Liver (tissue), 9 donors: ENCODE results near the gene TAL1. TPM values are rescaled to one million over a fixed set of nuclear protein-coding genes. Genes with fewer than 3 reads are reported as not detected.
A peak's percentile ranks its signal among the peaks of the same experiment; 100 is the strongest.

Experiments
- DNase-seq: peaks from one replicate; pipeline ENCODE4 v3.0.0-alpha.2; 2017; ENCODE audit warnings: low spot score
- H3K27ac ChIP-seq, 2 donors: one replicate each; pipeline ENCODE4 v1.7.0; 2013; ENCODE audit warnings: inconsistent platforms in 2 of 2, low read length in 2 of 2, control low read depth in 1 of 2, low read depth in 1 of 2, mild to moderate bottlenecking in 1 of 2
- H3K27me3 ChIP-seq, 4 donors: one replicate each; pipeline versions ENCODE4 v1.6.1 to v1.7.0; 2013; ENCODE audit warnings: low read length in 3 of 4, inconsistent platforms in 1 of 4, mild to moderate bottlenecking in 1 of 4, moderate library complexity in 1 of 4; ENCODE audit not compliant: control insufficient read depth in 4 of 4, insufficient read depth in 4 of 4
- H3K36me3 ChIP-seq, 4 donors: one replicate each; pipeline versions ENCODE4 v1.6.1 to v1.7.0; 2013; ENCODE audit warnings: low read length in 3 of 4, mild to moderate bottlenecking in 3 of 4, low read depth in 1 of 4, moderate library complexity in 1 of 4; ENCODE audit not compliant: control insufficient read depth in 4 of 4, insufficient read depth in 3 of 4
- H3K4me1 ChIP-seq, 4 donors: one replicate each; pipeline versions ENCODE4 v1.6.1 to v1.7.0; 2013; ENCODE audit warnings: low read length in 3 of 4, mild to moderate bottlenecking in 3 of 4, moderate library complexity in 1 of 4; ENCODE audit not compliant: control insufficient read depth in 4 of 4, insufficient read depth in 4 of 4
- H3K4me3 ChIP-seq, 3 donors: one replicate each; pipeline versions ENCODE4 v1.6.1 to v1.7.0; 2013; ENCODE audit warnings: low read length in 3 of 3, control low read depth in 1 of 3, low read depth in 1 of 3, mild to moderate bottlenecking in 1 of 3
- H3K9ac ChIP-seq, 2 donors: one replicate each; pipeline ENCODE4 v1.7.0; 2013; ENCODE audit warnings: low read length in 2 of 2, mild to moderate bottlenecking in 2 of 2, moderate library complexity in 2 of 2, control low read depth in 1 of 2, low read depth in 1 of 2
- H3K9me3 ChIP-seq, 4 donors: one replicate each; pipeline versions ENCODE4 v1.6.1 to v1.7.0; 2013; ENCODE audit warnings: low read length in 3 of 4; ENCODE audit not compliant: control insufficient read depth in 4 of 4
- ATF3 ChIP-seq: IDR thresholded peaks from 2 replicates; pipeline ENCODE4 v1.6.1; 2016; ENCODE audit warnings: antibody characterized with exemption
- FOXA1 ChIP-seq: IDR thresholded peaks from 2 replicates; pipeline ENCODE4 v1.6.1; 2016; ENCODE audit warnings: antibody characterized with exemption
- FOXA2 ChIP-seq: IDR thresholded peaks from 2 replicates; pipeline ENCODE4 v1.6.1; 2016; ENCODE audit warnings: antibody characterized with exemption
- GABPA ChIP-seq, 2 donors: IDR thresholded peaks in 1 of 2; conservative IDR thresholded peaks in 1 of 2; 2 replicates each; pipeline ENCODE4 v1.6.1; 2016; ENCODE audit warnings: antibody characterized with exemption in 2 of 2, mild to moderate bottlenecking in 1 of 2, moderate library complexity in 1 of 2
- HNF4A ChIP-seq, 2 donors: conservative IDR thresholded peaks; 2 replicates each; pipeline ENCODE4 v1.6.1; 2016; ENCODE audit warnings: antibody characterized with exemption in 2 of 2, mild to moderate bottlenecking in 2 of 2
- HNF4G ChIP-seq: IDR thresholded peaks from 2 replicates; pipeline ENCODE4 v1.6.1; 2016; ENCODE audit warnings: antibody characterized with exemption
- REST ChIP-seq: IDR thresholded peaks from 2 replicates; pipeline ENCODE4 v1.6.1; 2016; ENCODE audit warnings: antibody characterized with exemption, mild to moderate bottlenecking
- TAF1 ChIP-seq: conservative IDR thresholded peaks from 2 replicates; pipeline ENCODE4 v1.6.1; 2016; ENCODE audit warnings: antibody characterized with exemption, mild to moderate bottlenecking
- YY1 ChIP-seq: IDR thresholded peaks from 2 replicates; pipeline ENCODE4 v1.6.1; 2016; ENCODE audit warnings: antibody characterized with exemption, mild to moderate bottlenecking
- ZBTB33 ChIP-seq: IDR thresholded peaks from 2 replicates; pipeline ENCODE4 v1.6.1; 2016; ENCODE audit warnings: antibody characterized with exemption
- WGBS: extraction: QIAGEN DNeasy Blood & Tissue Kit; methylation state at CpG from one replicate; pipeline ENCODE4 v1.1.7; 2013; 5-methylcytosine and 5-hydroxymethylcytosine counted together
- polyA plus RNA-seq, 2 donors: library from polyadenylated mRNA; stranded (reverse) in 1 of 2; unstranded in 1 of 2; fragments of 200-250 nt in 1 of 2; fragments of >200 nt in 1 of 2; fragmentation: Nextera tagmentation in 1 of 2; extraction: Ambion mirVana in 1 of 2; gene quantifications; one replicate each; pipeline versions ENCODE4 v1.2.1 to v1.2.3, GENCODE V29; 2013 to 2015
- total RNA-seq, 2 donors: library from RNA; depleted of rRNA; stranded (reverse); fragments of >200 nt; gene quantifications; one replicate each; pipeline ENCODE4 v1.2.3, GENCODE V29; 2014
- TF ChIP-seq, protein P1 (sequence below): IDR thresholded peaks from 2 replicates; pipeline ENCODE4 v1.6.1; 2016; ENCODE audit warnings: antibody characterized with exemption
- donor health status: healthy.
- donor health status: healthy.
- donor health status: healthy.
- donor health status: healthy.
- donor health status: healthy.

Gene TAL1
- total and polyA plus RNA-seq, 4 donors, result 0.79 to 184 (median 2.3) TPM

DNA sequence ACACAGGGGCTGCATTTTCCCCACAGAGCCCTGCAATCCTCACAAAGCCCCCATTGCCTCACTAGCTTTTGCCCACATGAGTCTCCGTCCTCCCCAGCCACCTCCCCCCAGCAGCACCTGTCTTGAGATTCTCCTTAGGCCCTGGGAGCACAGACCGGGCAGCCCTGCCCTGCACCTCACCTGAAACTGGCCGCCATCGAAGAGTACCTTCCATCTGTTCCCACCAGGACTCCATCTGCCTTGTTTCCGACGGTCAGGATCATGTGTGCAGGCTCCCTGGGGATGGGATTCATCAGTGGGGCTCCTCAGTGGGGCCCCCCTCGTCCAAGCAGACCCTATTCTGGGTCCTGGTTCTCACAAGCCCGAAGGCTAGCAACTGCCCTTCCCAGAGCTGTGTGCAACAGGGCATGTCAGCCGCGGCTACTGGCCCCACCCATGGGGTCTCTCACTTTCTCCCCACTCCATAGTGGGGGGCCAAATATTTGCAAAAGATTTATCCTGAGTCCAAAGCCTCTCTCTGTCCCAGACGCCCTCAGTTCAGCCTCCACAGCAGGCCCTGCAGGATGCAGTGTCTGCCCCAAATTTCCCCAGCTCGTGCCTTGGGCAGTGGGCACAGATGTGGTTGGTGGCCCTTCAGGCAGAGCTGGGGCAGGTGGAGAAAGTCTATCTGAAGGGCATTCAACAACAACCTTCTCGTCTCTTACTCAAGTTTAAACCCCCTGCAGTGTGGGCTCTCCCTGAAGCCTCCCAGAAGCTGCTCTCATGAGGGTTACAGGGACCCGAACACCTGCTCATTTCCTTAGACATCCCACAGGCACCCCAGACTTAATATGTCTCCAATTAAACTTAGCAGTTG, 47.0 kb downstream of the TAL1 start:
- TF ChIP-seq, protein P1, sequence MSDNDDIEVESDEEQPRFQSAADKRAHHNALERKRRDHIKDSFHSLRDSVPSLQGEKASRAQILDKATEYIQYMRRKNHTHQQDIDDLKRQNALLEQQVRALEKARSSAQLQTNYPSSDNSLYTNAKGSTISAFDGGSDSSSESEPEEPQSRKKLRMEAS, result no peak
- WGBS, result 93% methylated on average over 14 of the region's 14 CpGs
- peak; percentile 35 for DNase-seq
- H3K4me1 ChIP-seq, result peaks cover 0 to under 1% (median 0%) of the 10 kb centered on the region in 4 donors
- no peaks in the 10 kb centered on the region for H3K36me3 ChIP-seq
- H3K4me3 ChIP-seq, result no peak overlapping the region
- H3K27ac ChIP-seq, result no peak overlapping the region
- peaks cover 0 to 3% (median 0%) of the 10 kb centered on the region in 4 donors for H3K27me3 ChIP-seq
- no peak overlapping the region for H3K9ac ChIP-seq
- no peaks in the 10 kb centered on the region for H3K9me3 ChIP-seq

DNA sequence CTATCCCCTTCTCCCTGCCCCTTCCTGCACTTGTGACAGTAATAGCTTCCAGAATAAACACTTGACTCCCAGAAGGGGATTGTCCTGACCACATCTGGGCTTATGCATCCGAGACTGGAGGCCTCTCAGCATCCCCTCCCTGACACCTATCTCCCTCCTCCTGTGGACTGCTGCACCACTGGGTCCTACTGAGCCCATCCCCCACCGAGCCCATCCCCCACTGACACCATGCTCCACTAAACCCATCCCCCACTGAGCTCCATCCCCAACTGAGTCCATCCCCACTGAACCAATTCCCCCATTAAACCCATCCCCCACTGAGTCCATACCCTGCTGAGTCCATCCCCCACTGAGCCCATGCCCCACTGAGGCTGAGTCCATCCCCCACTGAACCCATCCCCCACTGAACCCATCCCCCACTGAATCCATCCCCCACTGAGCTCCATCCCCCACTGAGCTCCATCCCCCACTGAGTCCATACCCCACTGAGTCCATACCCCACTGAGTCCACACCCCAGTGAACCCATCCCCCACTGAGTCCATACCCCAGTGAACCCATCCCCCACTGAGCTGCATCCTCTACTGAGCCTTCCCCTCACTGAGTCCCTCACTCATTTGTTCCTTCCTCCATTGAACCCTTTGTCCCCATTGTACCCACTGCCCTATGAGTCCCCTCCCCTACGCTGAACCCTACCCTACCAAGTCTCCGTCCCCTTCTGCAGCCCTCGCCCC, 47.8 kb downstream of the TAL1 start:
- Histone ChIP-seq H3K27ac (no peak overlapping the region), H3K9ac (no peak overlapping the region), H3K4me3 (no peak overlapping the region), H3K4me1 (peaks cover 0 to 8% (median 6%) of the 10 kb centered on the region in 4 donors), H3K36me3 (no peaks in the 10 kb centered on the region), H3K27me3 (peaks cover 0 to 3% (median 0%) of the 10 kb centered on the region in 4 donors), H3K9me3 (no peaks in the 10 kb centered on the region)
- peak; percentile 38 for DNase-seq
- 90% methylated on average over 5 of the region's 5 CpGs for whole genome bisulfite sequencing
- no peak for TF ChIP-seq FOXA1
- no peak for TF ChIP-seq YY1
- no peak for TF ChIP-seq ZBTB33
- TF ChIP-seq FOXA2, result no peak

- 85% methylated on average over 11 of the region's 11 CpGs for WGBS
- no peaks in the 10 kb centered on the region for H3K36me3 ChIP-seq
- peaks cover 0 to 3% (median 0%) of the 10 kb centered on the region in 4 donors for H3K27me3 ChIP-seq
- DNase-seq, result peak; percentile 39
- TF ChIP-seq FOXA2 (no peak), GABPA (IDR thresholded peaks at IDR 0.05 in 1 of 2, conservative IDR thresholded peaks at IDR 0.05 in 1 of 2) (no peak), FOXA1 (no peak), TAF1 (no peak), HNF4A (conservative IDR thresholded peaks at IDR 0.05) (no peak), YY1 (no peak), ZBTB33 (no peak), ATF3 (no peak), HNF4G (no peak), REST (no peak)
- peaks cover 0 to 14% (median 7%) of the 10 kb centered on the region in 4 donors for H3K4me1 ChIP-seq
- H3K4me3 ChIP-seq, result no peak overlapping the region
- H3K9ac ChIP-seq, result no peak overlapping the region
- H3K9me3 ChIP-seq, result no peaks in the 10 kb centered on the region
- H3K27ac ChIP-seq, result no peak overlapping the region
These were observed 48.5 kb downstream of the TAL1 start for GRCh38 chr1:47183308-47184089.
